Panc1 (cell line): ENCODE data around the gene GRAMD2A. TPM values are rescaled to one million over a fixed set of nuclear protein-coding genes. Genes with fewer than 3 reads are reported as not detected.

Experiments used
- ATAC-seq: fragments of 200-7000 bp; cut with Tn5 transposase; 2 replicates; pipeline ENCODE4 v1.9.1; 2020; ENCODE audit warnings: mild to moderate bottlenecking, moderate library complexity
- BruUV-seq: library from RNA; stranded (reverse); fragments of 400-500 nt; replicated peaks from 2 replicates; lab custom pipeline; 2021; lab: Mats Ljungman, UMichigan
- CTCF ChIA-PET: fragments of 300-600 bp; sonication (Branson Sonifier 250); formaldehyde crosslinking; loops from one replicate; lab custom pipeline; 2022; ENCODE audit warnings: antibody characterized with exemption; lab: Charles Lee
- POLR2A ChIA-PET: fragments of 300-600 bp; sonication (Branson Sonifier 250); formaldehyde crosslinking; loops from one replicate; lab custom pipeline; 2022; ENCODE audit warnings: antibody characterized with exemption; lab: Charles Lee
- DNase-seq: peaks from one replicate; pipeline ENCODE4 v3.0.0-alpha.2; 2010; ENCODE audit warnings: low read depth, low spot score
- H3K27ac ChIP-seq: 2 replicates; pipeline ENCODE4 v1.5.1; 2011; ENCODE audit warnings: mild to moderate bottlenecking, low read length, inconsistent platforms
- H3K27me3 ChIP-seq: fragments of 200-500 bp; sonication (Bioruptor generic); 2 replicates; pipeline ENCODE4 v1.6.0; 2014; ENCODE audit warnings: low read length, inconsistent platforms; ENCODE audit not compliant: control insufficient read depth, insufficient read depth
- H3K36me3 ChIP-seq: fragments of 200-500 bp; sonication (Bioruptor generic); 2 replicates; pipeline ENCODE4 v1.5.1; 2014; ENCODE audit warnings: inconsistent platforms, mild to moderate bottlenecking, low read length, moderate library complexity; ENCODE audit not compliant: control insufficient read depth, insufficient read depth
- H3K4me1 ChIP-seq: 2 replicates; pipeline ENCODE4 v1.5.1; 2011; ENCODE audit warnings: inconsistent platforms, mild to moderate bottlenecking, low read length, moderate library complexity; ENCODE audit not compliant: control insufficient read depth, insufficient read depth
- H3K4me3 ChIP-seq, 2 experiments: 2 replicates each; pipeline ENCODE4 v1.5.1; 2011 to 2012; ENCODE audit warnings: low read depth in 2 of 2, low read length in 2 of 2, mild to moderate bottlenecking in 2 of 2, inconsistent platforms in 1 of 2, moderate library complexity in 1 of 2
- H3K9me3 ChIP-seq: fragments of 200-500 bp; sonication (Bioruptor generic); 2 replicates; pipeline ENCODE4 v1.5.1; 2014; ENCODE audit warnings: low read depth, mild to moderate bottlenecking, inconsistent platforms, low read length, moderate library complexity; ENCODE audit not compliant: control insufficient read depth, insufficient read depth
- POLR2AphosphoS5 ChIP-seq: IDR thresholded peaks from 2 replicates; pipeline ENCODE4 v1.6.1; 2012; ENCODE audit warnings: mild to moderate bottlenecking, low read depth, low read length, moderate library complexity
- SIN3A ChIP-seq: IDR thresholded peaks from 2 replicates; pipeline ENCODE4 v1.6.1; 2012; ENCODE audit warnings: low read depth, mild to moderate bottlenecking, low read length, moderate library complexity, borderline replicate concordance; ENCODE audit not compliant: insufficient read depth
- TCF7L2 ChIP-seq: IDR thresholded peaks from 2 replicates; pipeline ENCODE4 v1.6.1; 2011; ENCODE audit warnings: mild to moderate bottlenecking, low read depth, low read length, inconsistent platforms
- in situ Hi-C: cut with HindIII; loops from 2 replicates; pipeline ENCODE4 v1.10.0; 2016; ENCODE audit warnings: low sequenced_read_pairs, low pct_unique_long_range_greater_than_20kb
- intact Hi-C: fragments of 100-400 bp; cut with micrococcal nuclease; formaldehyde crosslinking; loops from one replicate; pipeline ENCODE4 v1.10.0; 2022; ENCODE audit not compliant: unreplicated experiment
- total RNA-seq: library from RNA; stranded (reverse); gene quantifications from one replicate; pipeline ENCODE4 v1.2.1, GENCODE V29; 2021; ENCODE audit not compliant: unreplicated experiment
- TF ChIP-seq, protein P1 (sequence below), 2 experiments: IDR thresholded peaks; 2 replicates each; pipeline ENCODE4 v1.6.1; 2011 to 2012; ENCODE audit warnings: low read depth in 2 of 2, control low read depth in 1 of 2, low read length in 1 of 2, mild to moderate bottlenecking in 1 of 2, moderate library complexity in 1 of 2; ENCODE audit not compliant: insufficient read depth in 1 of 2
- TF ChIP-seq, protein P2 (sequence below): fragments of 450-650 bp; IDR thresholded peaks from 2 replicates; pipeline ENCODE4 v1.5.1; 2017; ENCODE audit warnings: mild to moderate bottlenecking

The GRAMD2A gene
- total RNA-seq, 1 experiment from 2014 or later: 1.3 TPM

DNA sequence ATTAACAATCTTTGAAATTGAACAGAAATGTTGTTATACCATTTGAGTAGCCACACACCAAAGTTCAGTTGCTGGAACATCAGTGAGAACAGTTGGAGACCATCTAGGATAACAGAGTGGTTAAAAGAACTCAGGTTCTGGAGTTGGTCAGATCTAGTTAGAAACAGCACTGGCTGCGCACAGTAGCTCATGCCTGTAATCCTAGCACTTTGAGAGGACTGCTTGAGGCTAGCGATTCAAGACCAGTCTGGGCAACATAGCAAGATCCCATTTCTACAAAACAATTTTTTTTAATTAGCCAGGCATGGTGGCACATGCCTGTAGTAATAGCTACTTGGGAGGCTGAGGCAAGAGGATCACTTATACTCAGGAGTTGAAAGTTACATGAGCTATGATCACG is 41.0 kb upstream of the GRAMD2A start:
- no TSS peak for BruUV-seq
- ChIA-PET CTCF (no interaction called here), POLR2A (interaction anchor here (0.7 kb wide), 1 partner anchor 97 kb away, joined by 3 read pairs; no protein-coding TSS in a partner anchor)
- Histone ChIP-seq H3K9me3 (no peaks in the 10 kb centered on the region), H3K27ac (no peak overlapping the region; the same call in 1 of the 2 replicates), H3K4me3 (no peak overlapping the region), H3K27me3 (no peaks in the 10 kb centered on the region), H3K4me1 (peaks cover 17% of the 10 kb centered on the region), H3K36me3 (peaks cover 6% of the 10 kb centered on the region; the same call in 1 of the 2 replicates)
- TF ChIP-seq SIN3A (no peak), TCF7L2 (no peak), POLR2AphosphoS5 (no peak)
- TF ChIP-seq, protein P1, sequence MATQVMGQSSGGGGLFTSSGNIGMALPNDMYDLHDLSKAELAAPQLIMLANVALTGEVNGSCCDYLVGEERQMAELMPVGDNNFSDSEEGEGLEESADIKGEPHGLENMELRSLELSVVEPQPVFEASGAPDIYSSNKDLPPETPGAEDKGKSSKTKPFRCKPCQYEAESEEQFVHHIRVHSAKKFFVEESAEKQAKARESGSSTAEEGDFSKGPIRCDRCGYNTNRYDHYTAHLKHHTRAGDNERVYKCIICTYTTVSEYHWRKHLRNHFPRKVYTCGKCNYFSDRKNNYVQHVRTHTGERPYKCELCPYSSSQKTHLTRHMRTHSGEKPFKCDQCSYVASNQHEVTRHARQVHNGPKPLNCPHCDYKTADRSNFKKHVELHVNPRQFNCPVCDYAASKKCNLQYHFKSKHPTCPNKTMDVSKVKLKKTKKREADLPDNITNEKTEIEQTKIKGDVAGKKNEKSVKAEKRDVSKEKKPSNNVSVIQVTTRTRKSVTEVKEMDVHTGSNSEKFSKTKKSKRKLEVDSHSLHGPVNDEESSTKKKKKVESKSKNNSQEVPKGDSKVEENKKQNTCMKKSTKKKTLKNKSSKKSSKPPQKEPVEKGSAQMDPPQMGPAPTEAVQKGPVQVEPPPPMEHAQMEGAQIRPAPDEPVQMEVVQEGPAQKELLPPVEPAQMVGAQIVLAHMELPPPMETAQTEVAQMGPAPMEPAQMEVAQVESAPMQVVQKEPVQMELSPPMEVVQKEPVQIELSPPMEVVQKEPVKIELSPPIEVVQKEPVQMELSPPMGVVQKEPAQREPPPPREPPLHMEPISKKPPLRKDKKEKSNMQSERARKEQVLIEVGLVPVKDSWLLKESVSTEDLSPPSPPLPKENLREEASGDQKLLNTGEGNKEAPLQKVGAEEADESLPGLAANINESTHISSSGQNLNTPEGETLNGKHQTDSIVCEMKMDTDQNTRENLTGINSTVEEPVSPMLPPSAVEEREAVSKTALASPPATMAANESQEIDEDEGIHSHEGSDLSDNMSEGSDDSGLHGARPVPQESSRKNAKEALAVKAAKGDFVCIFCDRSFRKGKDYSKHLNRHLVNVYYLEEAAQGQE (IDR thresholded peaks at IDR 0.05; ENCODE audit: insufficient read depth in 1 of 2, low read depth in 2 of 2, low read length in 1 of 2): no peak
- TF ChIP-seq, protein P2, sequence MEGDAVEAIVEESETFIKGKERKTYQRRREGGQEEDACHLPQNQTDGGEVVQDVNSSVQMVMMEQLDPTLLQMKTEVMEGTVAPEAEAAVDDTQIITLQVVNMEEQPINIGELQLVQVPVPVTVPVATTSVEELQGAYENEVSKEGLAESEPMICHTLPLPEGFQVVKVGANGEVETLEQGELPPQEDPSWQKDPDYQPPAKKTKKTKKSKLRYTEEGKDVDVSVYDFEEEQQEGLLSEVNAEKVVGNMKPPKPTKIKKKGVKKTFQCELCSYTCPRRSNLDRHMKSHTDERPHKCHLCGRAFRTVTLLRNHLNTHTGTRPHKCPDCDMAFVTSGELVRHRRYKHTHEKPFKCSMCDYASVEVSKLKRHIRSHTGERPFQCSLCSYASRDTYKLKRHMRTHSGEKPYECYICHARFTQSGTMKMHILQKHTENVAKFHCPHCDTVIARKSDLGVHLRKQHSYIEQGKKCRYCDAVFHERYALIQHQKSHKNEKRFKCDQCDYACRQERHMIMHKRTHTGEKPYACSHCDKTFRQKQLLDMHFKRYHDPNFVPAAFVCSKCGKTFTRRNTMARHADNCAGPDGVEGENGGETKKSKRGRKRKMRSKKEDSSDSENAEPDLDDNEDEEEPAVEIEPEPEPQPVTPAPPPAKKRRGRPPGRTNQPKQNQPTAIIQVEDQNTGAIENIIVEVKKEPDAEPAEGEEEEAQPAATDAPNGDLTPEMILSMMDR: no peak
- DNase-seq (no peak), ATAC-seq (no peak)
- intact Hi-C loops (no loop called here), in situ Hi-C loops (no loop called here)

DNA sequence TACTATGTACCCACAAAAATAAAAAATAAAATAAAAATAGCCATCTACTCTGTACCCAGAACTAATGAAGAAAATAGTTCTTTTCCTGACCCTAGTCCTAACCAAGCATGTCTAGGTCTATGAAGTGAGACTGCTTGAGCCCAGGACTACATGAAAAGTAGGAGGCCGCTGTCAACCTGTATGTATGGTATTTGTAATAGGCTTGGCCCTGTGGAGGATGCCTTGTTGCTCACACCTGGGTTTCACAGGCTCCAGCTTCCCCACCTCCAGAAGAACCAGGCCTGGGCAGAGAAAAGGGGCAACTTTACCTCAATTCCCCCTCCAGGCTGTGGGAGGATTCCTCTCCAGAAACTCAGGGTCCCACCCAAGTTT is 40.3 kb upstream of the GRAMD2A start:
- TF ChIP-seq TCF7L2 (no peak), POLR2AphosphoS5 (no peak), SIN3A (no peak)
- TF ChIP-seq, protein P2: no peak
- TF ChIP-seq, protein P1 (IDR thresholded peaks at IDR 0.05; ENCODE audit: insufficient read depth in 1 of 2, low read depth in 2 of 2, low read length in 1 of 2): no peak
- DNase-seq (no peak), ATAC-seq (peak; percentile 33)
- Histone ChIP-seq H3K4me3 (no peak overlapping the region), H3K4me1 (peaks cover 17% of the 10 kb centered on the region), H3K9me3 (no peaks in the 10 kb centered on the region), H3K27me3 (no peaks in the 10 kb centered on the region), H3K36me3 (peaks cover 6% of the 10 kb centered on the region; the same call in 1 of the 2 replicates), H3K27ac (peak overlapping the region; percentile 77)
- in situ Hi-C loops: no loop called here
- BruUV-seq: no TSS peak
- intact Hi-C loops: no loop called here
- ChIA-PET POLR2A (no interaction called here), CTCF (no interaction called here)
